ENCODE results near the gene ICA1. TPM values are rescaled to one million over a fixed set of nuclear protein-coding genes. Genes with fewer than 3 reads are reported as not detected.

ICA1 gene
- total RNA-seq, 1 experiment from 2014 or later, result 28.8 TPM

GRCh38 chr7:8284606-8285005, 22.6 kb upstream of the ICA1 start:
- H4K5ac ChIP-seq (ENCODE audit: insufficient read length, low read depth, low read length), result no peak overlapping the region
- H3K9ac ChIP-seq (ENCODE audit: extremely low read depth, insufficient read length, low read length), result no peak overlapping the region
- H4K91ac ChIP-seq (ENCODE audit: insufficient read length, low read depth, low read length), result no peak overlapping the region
- no peak overlapping the region for H2BK5ac ChIP-seq (ENCODE audit: insufficient read length, low read length)
- no peaks in the 10 kb centered on the region for H4K20me1 ChIP-seq (ENCODE audit: control insufficient read depth, insufficient read depth, insufficient read length)
- no peak overlapping the region for H2BK120ac ChIP-seq (ENCODE audit: low read depth, low read length, poor library complexity, severe bottlenecking)
- no peak overlapping the region for H3K23ac ChIP-seq (ENCODE audit: insufficient read length, low read depth, low read length)
- H3K56ac ChIP-seq (ENCODE audit: insufficient read length, low read depth, low read length), result no peak overlapping the region
- Mint-ChIP-seq H3K27ac (no peak overlapping the region), H3K4me1 (peaks cover 16 to 19% of the 10 kb centered on the region in 2 experiments), H3K27me3 (ENCODE audit: low read depth) (no peaks in the 10 kb centered on the region), H3K4me3 (no peak overlapping the region), H3K36me3 (ENCODE audit: insufficient read depth in 1 of 3, low read depth in 3 of 3) (no peaks in the 10 kb centered on the region), H3K9me3 (no peaks in the 10 kb centered on the region)
- no peak overlapping the region for H3K4ac ChIP-seq (ENCODE audit: low read depth, low read length)
- H2AK5ac ChIP-seq (ENCODE audit: insufficient read length, low read length), result no peak overlapping the region
- H3K79me1 ChIP-seq (ENCODE audit: insufficient read depth, low read depth, low read length, poor library complexity, severe bottlenecking), result no peaks in the 10 kb centered on the region
- H2AFZ ChIP-seq (ENCODE audit: low read length), result no peak overlapping the region
- H2BK20ac ChIP-seq (ENCODE audit: low read depth, low read length, poor library complexity, severe bottlenecking), result no peak overlapping the region
- no peak overlapping the region for H3T11ph ChIP-seq (ENCODE audit: low read length)
- WGBS (ENCODE audit: extremely low coverage, insufficient read length, low lambda C conversion rate), result no CpG with 5 or more reads among the region's 1 CpG
- no peak overlapping the region for H4K8ac ChIP-seq (replicated peaks; ENCODE audit: insufficient read length, low read depth, low read length)
- H3K14ac ChIP-seq (ENCODE audit: insufficient read depth, low read length), result no peak overlapping the region
- H3K4me2 ChIP-seq (ENCODE audit: insufficient read depth, insufficient read length, low read length), result no peak overlapping the region
- H2BK12ac ChIP-seq (ENCODE audit: insufficient read length, low read depth, low read length), result no peak overlapping the region
- no peak overlapping the region for H2BK15ac ChIP-seq (ENCODE audit: low read depth, low read length)
- no peak for TF ChIP-seq CTCF (conservative IDR thresholded peaks at IDR 0.05)
- H3K4me1 ChIP-seq (ENCODE audit: insufficient read depth, low read length), result peaks cover 4% of the 10 kb centered on the region; the same call in 1 of the 2 replicates
- no peak for DNase-seq
- H3K79me2 ChIP-seq (ENCODE audit: insufficient read depth, low read length), result no peaks in the 10 kb centered on the region
- H3K18ac ChIP-seq (ENCODE audit: insufficient read length, low read depth, low read length), result no peak overlapping the region
- no peaks in the 10 kb centered on the region for H3K23me2 ChIP-seq (ENCODE audit: insufficient read length, low read depth, low read length, poor library complexity, severe bottlenecking)
- H3K27ac ChIP-seq (ENCODE audit: insufficient read length, low read depth, low read length), result no peak overlapping the region
- no peaks in the 10 kb centered on the region for H3K27me3 ChIP-seq (ENCODE audit: insufficient read depth, low read length)
- H3K9me3 ChIP-seq (ENCODE audit: control insufficient read depth, low read depth, low read length), result no peaks in the 10 kb centered on the region

All from H9 (cell line).